Colon (tissue), 2 donors: ENCODE results near the gene SGPP1.
"Not testable (repeated sequence)": the region's sequence is repeated elsewhere in the genome, so short reads cannot be mapped to it uniquely, and the experiment has no call there.

Source experiments
- FAIRE-seq: peaks from 2 replicates; lab custom pipeline; 2012; peaks lifted over from hg19 to GRCh38; lab: Jason Lieb, UNC
- donor health status: control.
- donor health status: control.

The SGPP1 gene

GRCh38 chr14:63727736-63728728 is at the start of gene SGPP1:
TSS of gene SGPP1 (minus strand) at chr14:63728065. CDS start at chr14:63727944, 121 bp downstream.
- no peak for FAIRE-seq

GRCh38 chr14:63777024-63777423 is 49.2 kb upstream of the SGPP1 start:
- FAIRE-seq = no peak

- no peak for FAIRE-seq
Measured at GRCh38 chr14:63773504-63773903, 45.6 kb upstream of the SGPP1 start.

- FAIRE-seq = no peak
Measured at GRCh38 chr14:63770187-63770807, 42.4 kb upstream of the SGPP1 start.

- no peak for FAIRE-seq
Measured at GRCh38 chr14:63766611-63767010, 38.7 kb upstream of the SGPP1 start.

- FAIRE-seq = no peak
Measured at GRCh38 chr14:63764620-63765139, 36.8 kb upstream of the SGPP1 start.

- FAIRE-seq = no peak
Measured at GRCh38 chr14:63764103-63764502, 36.2 kb upstream of the SGPP1 start.

GRCh38 chr14:63761351-63762117 is 33.7 kb upstream of the SGPP1 start:
- no peak for FAIRE-seq

GRCh38 chr14:63760014-63760413 is 32.1 kb upstream of the SGPP1 start:
- no peak for FAIRE-seq

GRCh38 chr14:63759456-63759855 is 31.6 kb upstream of the SGPP1 start:
- FAIRE-seq = no peak

GRCh38 chr14:63757211-63757610 is 29.3 kb upstream of the SGPP1 start:
- FAIRE-seq = no peak

- no peak for FAIRE-seq
Measured at GRCh38 chr14:63752449-63753169, 24.7 kb upstream of the SGPP1 start.

- FAIRE-seq = not testable (repeated sequence)
Measured at GRCh38 chr14:63751076-63751475, 23.2 kb upstream of the SGPP1 start.

- no peak for FAIRE-seq
Measured at GRCh38 chr14:63747846-63748245, 20.0 kb upstream of the SGPP1 start.

- no peak for FAIRE-seq
Measured at GRCh38 chr14:63745858-63746425, 18.1 kb upstream of the SGPP1 start.

GRCh38 chr14:63745272-63745671 is 17.4 kb upstream of the SGPP1 start:
- no peak for FAIRE-seq

GRCh38 chr14:63737582-63738006 is 9.7 kb upstream of the SGPP1 start:
- no peak for FAIRE-seq

- FAIRE-seq = no peak
Measured at GRCh38 chr14:63735720-63736119, 7.9 kb upstream of the SGPP1 start.

- FAIRE-seq = no peak
Measured at GRCh38 chr14:63730659-63731058, 2.8 kb upstream of the SGPP1 start.

- no peak for FAIRE-seq
Measured at GRCh38 chr14:63727231-63727735, 582 bp downstream of the SGPP1 start.

GRCh38 chr14:63726499-63726898 is 1.4 kb downstream of the SGPP1 start:
- peak; percentile 10 for FAIRE-seq
